K562 (cell line): ENCODE measurements around the gene XIRP1. TPM values are rescaled to one million over a fixed set of nuclear protein-coding genes. Genes with fewer than 3 reads are reported as not detected.

Experiments used
- ATAC-seq: fragments of 200-7000 bp; cut with Tn5 transposase; 3 replicates; pipeline ENCODE4 v1.9.1; 2020; ENCODE audit warnings: moderate library complexity
- BruUV-seq: library from RNA; stranded (reverse); fragments of 400-500 nt; replicated peaks from 2 replicates; lab custom pipeline; 2021; lab: Mats Ljungman, UMichigan
- CTCF ChIA-PET: fragments of 300-600 bp; formaldehyde crosslinking; extraction: SDS; loops from one replicate; lab custom pipeline; 2021; ENCODE audit warnings: low intra/inter-chr PET ratio; lab: Yijun Ruan, JAX
- POLR2A ChIA-PET: fragments of 300-600, 350-650 bp; sonication (Branson Sonifier 250); formaldehyde crosslinking; extraction: SDS; loops from one replicate; lab custom pipeline; 2021; ENCODE audit warnings: antibody characterized with exemption, inconsistent platforms; lab: Yijun Ruan, JAX
- DNase-seq, 4 experiments: peaks; one replicate each; pipeline versions ENCODE4 v3.0.0 to v3.0.0-alpha.2; 2011 to 2018; ENCODE audit warnings: low spot score in 3 of 4, mixed read lengths in 3 of 4; ENCODE audit errors: extremely low read depth in 1 of 4
- FAIRE-seq: peaks from 2 replicates; lab custom pipeline; 2011; peaks lifted over from hg19 to GRCh38; lab: Jason Lieb, UNC
- H2AFZ ChIP-seq: 2 replicates; pipeline ENCODE4 v1.6.0; 2011; ENCODE audit warnings: low read depth, low read length, control low read depth, inconsistent platforms
- H3K27ac ChIP-seq: fragments of 200-600 bp; 3 replicates; pipeline ENCODE4 v1.8.0; 2011; ENCODE audit warnings: low read depth, mild to moderate bottlenecking, control low read depth, inconsistent platforms, low read length, moderate library complexity, mixed read lengths; ENCODE audit errors: extremely low read depth
- H3K27me3 ChIP-seq, 2 experiments: fragments of 300-600 bp in 1 of 2; 2 replicates in 1 of 2; 3 replicates in 1 of 2; pipeline versions ENCODE4 v1.6.0 to v1.8.0; 2011; ENCODE audit warnings: inconsistent platforms in 2 of 2, low read length in 2 of 2, mild to moderate bottlenecking in 1 of 2, mixed read lengths in 1 of 2, moderate library complexity in 1 of 2; ENCODE audit not compliant: control insufficient read depth in 2 of 2, insufficient read depth in 2 of 2
- H3K36me3 ChIP-seq: fragments of 300-600 bp; 3 replicates; pipeline ENCODE4 v1.8.0; 2011; ENCODE audit warnings: mild to moderate bottlenecking, low read length, inconsistent platforms; ENCODE audit not compliant: control insufficient read depth, insufficient read depth
- H3K4me1 ChIP-seq, 2 experiments: fragments of 200-600 bp in 1 of 2; replicated peaks in 1 of 2; 2 replicates in 1 of 2; 3 replicates in 1 of 2; pipeline versions ENCODE4 v1.5.1 to v1.8.0; 2011; ENCODE audit warnings: inconsistent platforms in 2 of 2, low read length in 2 of 2, mild to moderate bottlenecking in 1 of 2, mixed read lengths in 1 of 2, moderate library complexity in 1 of 2; ENCODE audit not compliant: control insufficient read depth in 2 of 2, insufficient read depth in 2 of 2
- H3K4me2 ChIP-seq: 2 replicates; pipeline ENCODE4 v1.6.1; 2011; ENCODE audit warnings: low read length, control low read depth, inconsistent platforms, mixed read lengths; ENCODE audit not compliant: insufficient read depth
- H3K4me3 ChIP-seq: fragments of 200-600 bp; sonication (generic), shearing (Covaris generic); 2 replicates; pipeline ENCODE4 v1.5.1; 2016; ENCODE audit warnings: control low read depth, inconsistent platforms
- H3K79me2 ChIP-seq: fragments of 200-600 bp; 3 replicates; pipeline ENCODE4 v1.8.0; 2011; ENCODE audit warnings: low read length, inconsistent platforms; ENCODE audit not compliant: control insufficient read depth, insufficient read depth
- H3K9ac ChIP-seq, 2 experiments: 2 replicates each; pipeline versions ENCODE4 v1.6.0 to v1.6.1; 2011; ENCODE audit warnings: low read depth in 2 of 2, low read length in 2 of 2, control low read depth in 1 of 2, inconsistent platforms in 1 of 2, mild to moderate bottlenecking in 1 of 2, mixed read lengths in 1 of 2; ENCODE audit not compliant: insufficient read depth in 1 of 2
- H3K9me1 ChIP-seq: one replicate; pipeline ENCODE4 v1.6.0; 2011; ENCODE audit warnings: inconsistent platforms, mild to moderate bottlenecking, low read length, moderate library complexity; ENCODE audit not compliant: control insufficient read depth, insufficient read depth
- H3K9me3 ChIP-seq: replicated peaks from 2 replicates; pipeline ENCODE4 v1.5.1; 2011; ENCODE audit warnings: low read depth, low read length, inconsistent platforms; ENCODE audit not compliant: control insufficient read depth, insufficient read depth
- H4K20me1 ChIP-seq: replicated peaks from 2 replicates; pipeline ENCODE4 v1.6.1; 2011; ENCODE audit warnings: low read length, inconsistent platforms, mixed read lengths; ENCODE audit not compliant: control insufficient read depth, insufficient read depth
- BCOR ChIP-seq: fragments of 450-650 bp; IDR thresholded peaks from 2 replicates; pipeline ENCODE4 v1.6.1; 2016
- BRF2 ChIP-seq: IDR thresholded peaks from 3 replicates; pipeline ENCODE4 v1.6.1; 2011; ENCODE audit warnings: borderline replicate concordance, mild to moderate bottlenecking; ENCODE audit not compliant: insufficient read length, insufficient read depth
- FOXP1 ChIP-seq: sonication (generic); formaldehyde crosslinking; IDR thresholded peaks from 2 replicates; pipeline ENCODE4 v1.8.0; 2022; ENCODE audit warnings: mild to moderate bottlenecking, missing genetic modification reagents
- GABPA ChIP-seq: fragments of 200-800 bp; sonication (Bioruptor generic); conservative IDR thresholded peaks from 2 replicates; pipeline ENCODE4 v1.6.1; 2016; ENCODE audit warnings: low read depth, missing genetic modification characterization, missing compliant biosample characterization
- HES1 ChIP-seq: fragments of 450-650 bp; IDR thresholded peaks from 2 replicates; pipeline ENCODE4 v1.6.1; 2016; ENCODE audit warnings: low read depth, mild to moderate bottlenecking, moderate library complexity
- KLF16 ChIP-seq: IDR thresholded peaks from 2 replicates; pipeline ENCODE4 v1.6.1; 2016; ENCODE audit warnings: antibody characterized with exemption
- MIER1 ChIP-seq: fragments of 450-650 bp; IDR thresholded peaks from 2 replicates; pipeline ENCODE4 v1.6.1; 2016; ENCODE audit warnings: antibody characterized with exemption, mild to moderate bottlenecking, low read depth
- NCOA4 ChIP-seq: fragments of 450-650 bp; IDR thresholded peaks from 2 replicates; pipeline ENCODE4 v1.6.1; 2018; ENCODE audit warnings: mild to moderate bottlenecking; ENCODE audit not compliant: partially characterized antibody
- NFATC3 ChIP-seq: fragments of 450-650 bp; IDR thresholded peaks from 2 replicates; pipeline ENCODE4 v1.6.1; 2017; ENCODE audit warnings: mild to moderate bottlenecking
- SMARCA4 ChIP-seq: fragments of 450-650 bp; IDR thresholded peaks from 2 replicates; pipeline ENCODE4 v1.6.1; 2016
- U2AF1 ChIP-seq: fragments of 200-400 bp; formaldehyde crosslinking; optimal IDR thresholded peaks from 2 replicates; pipeline ENCODE3; 2017; ENCODE audit warnings: mild to moderate bottlenecking, low read depth, low read length, moderate library complexity
- XRCC5 ChIP-seq: fragments of 200-400 bp; formaldehyde crosslinking; IDR thresholded peaks from 2 replicates; pipeline ENCODE4 v1.6.1; 2017; ENCODE audit warnings: low read depth, mild to moderate bottlenecking, low read length
- WGBS: fragments of 100-300 bp; shearing (Covaris generic); methylation state at CpG from one replicate; pipeline ENCODE4 v1.1.6; 2016; ENCODE audit warnings: low coverage, mixed read lengths; ENCODE audit not compliant: insufficient coverage; ENCODE audit errors: missing lambda C conversion rate; 5-methylcytosine and 5-hydroxymethylcytosine counted together
- in situ Hi-C: fragments of 300-500 bp; cut with MboI; formaldehyde crosslinking; loops from 4 replicates; pipeline ENCODE4 v1.15.0; 2018; ENCODE audit warnings: inconsistent platforms, mixed read lengths
- intact Hi-C: fragments of 100-400 bp; cut with micrococcal nuclease; formaldehyde crosslinking; loops from 2 replicates; pipeline ENCODE4 v1.14.2; 2022
- polyA plus RNA-seq, 8 experiments: library from polyadenylated mRNA; depleted of rRNA in 4 of 8; stranded (reverse) in 5 of 8; unstranded in 3 of 8; fragments of >200 nt; fragmentation: Nextera tagmentation in 2 of 8; fragmentation: Illumina TruSeq in 1 of 8; extraction: Ambion mirVana in 2 of 8; extraction: Trizol in 1 of 8; gene quantifications; 2 replicates each; pipeline versions ENCODE4 v1.2.1 to v1.2.3, GENCODE V29; 2011 to 2014; ENCODE audit warnings: inconsistent platforms in 1 of 8, missing spikeins in 1 of 8
- total RNA-seq, 7 experiments: library from RNA; depleted of rRNA in 6 of 7; stranded (reverse); fragments of >200 nt in 6 of 7; fragmentation: Illumina TruSeq in 2 of 7; extraction: Trizol in 2 of 7; gene quantifications; 2 replicates each; pipeline versions ENCODE4 v1.2.1 to v1.2.3, GENCODE V29; 2011 to 2021; ENCODE audit warnings: low replicate concordance in 1 of 7
- TF ChIP-seq, protein P1 (sequence below): sonication (generic); formaldehyde crosslinking; IDR thresholded peaks from 2 replicates; pipeline ENCODE4 v1.8.0; 2023; ENCODE audit warnings: missing genetic modification reagents, mild to moderate bottlenecking, borderline replicate concordance
- TF ChIP-seq, protein P2 (sequence below): fragments of 450-650 bp; formaldehyde crosslinking; IDR thresholded peaks from 2 replicates; pipeline ENCODE4 v1.4.0; 2020; ENCODE audit warnings: mild to moderate bottlenecking, moderate library complexity

XIRP1 gene
- total and polyA plus RNA-seq, 9 of the 15 experiments (the other 6 are each of a cell fraction or from before 2014, with no cell fraction given): 0.03 to 0.27 (median 0.08) TPM; not detected in 3

- H3K9me1 ChIP-seq: no peaks in the 10 kb centered on the region
- in situ Hi-C loops (loop anchor here (5.0 kb wide), 2 partner anchors 58 to 102 kb away; no protein-coding TSS in a partner anchor), intact Hi-C loops (no loop called here)
- H4K20me1 ChIP-seq: no peaks in the 10 kb centered on the region
- no TSS peak for BruUV-seq
- H3K9me3 ChIP-seq: no peaks in the 10 kb centered on the region
- CTCF ChIA-PET: interaction anchor here (2.1 kb wide), 1 partner anchor 59 kb away, joined by 10 read pairs; no protein-coding TSS in a partner anchor
- FAIRE-seq: no peak
- H2AFZ ChIP-seq: no peak overlapping the region
- H3K36me3 ChIP-seq: no peaks in the 10 kb centered on the region
- 61% methylated on average over 9 of the region's 9 CpGs for WGBS
- no peak overlapping the region for H3K4me2 ChIP-seq
- H3K79me2 ChIP-seq: no peaks in the 10 kb centered on the region
- no peak overlapping the region for H3K4me3 ChIP-seq
- DNase-seq: no peak
- peaks cover 11 to 23% of the 10 kb centered on the region in 2 experiments; a peak in 4 of 5 replicates for H3K27me3 ChIP-seq
- H3K4me1 ChIP-seq: peaks cover 5 to 44% of the 10 kb centered on the region in 2 experiments; a peak in 4 of 5 replicates
- POLR2A ChIA-PET: interaction anchor here (0.6 to 2.4 kb wide), 7 partner anchors 9 to 76 kb away, joined by 3 to 9 read pairs (median 3); no protein-coding TSS in a partner anchor
- H3K27ac ChIP-seq: no peak overlapping the region
- no peak for ATAC-seq
- H3K9ac ChIP-seq: peak overlapping the region in 1 of 2 experiments; percentile 51; a peak in 1 of 4 replicates
- TF ChIP-seq FOXP1 (CRISPR knock-in tag) (no peak), KLF16 (no peak), NCOA4 (no peak), XRCC5 (no peak), NFATC3 (no peak), MIER1 (no peak), U2AF1 (no peak), HES1 (no peak), SMARCA4 (no peak), BCOR (no peak), BRF2 (no peak), GABPA (tag) (no peak)
- TF ChIP-seq, protein P1, sequence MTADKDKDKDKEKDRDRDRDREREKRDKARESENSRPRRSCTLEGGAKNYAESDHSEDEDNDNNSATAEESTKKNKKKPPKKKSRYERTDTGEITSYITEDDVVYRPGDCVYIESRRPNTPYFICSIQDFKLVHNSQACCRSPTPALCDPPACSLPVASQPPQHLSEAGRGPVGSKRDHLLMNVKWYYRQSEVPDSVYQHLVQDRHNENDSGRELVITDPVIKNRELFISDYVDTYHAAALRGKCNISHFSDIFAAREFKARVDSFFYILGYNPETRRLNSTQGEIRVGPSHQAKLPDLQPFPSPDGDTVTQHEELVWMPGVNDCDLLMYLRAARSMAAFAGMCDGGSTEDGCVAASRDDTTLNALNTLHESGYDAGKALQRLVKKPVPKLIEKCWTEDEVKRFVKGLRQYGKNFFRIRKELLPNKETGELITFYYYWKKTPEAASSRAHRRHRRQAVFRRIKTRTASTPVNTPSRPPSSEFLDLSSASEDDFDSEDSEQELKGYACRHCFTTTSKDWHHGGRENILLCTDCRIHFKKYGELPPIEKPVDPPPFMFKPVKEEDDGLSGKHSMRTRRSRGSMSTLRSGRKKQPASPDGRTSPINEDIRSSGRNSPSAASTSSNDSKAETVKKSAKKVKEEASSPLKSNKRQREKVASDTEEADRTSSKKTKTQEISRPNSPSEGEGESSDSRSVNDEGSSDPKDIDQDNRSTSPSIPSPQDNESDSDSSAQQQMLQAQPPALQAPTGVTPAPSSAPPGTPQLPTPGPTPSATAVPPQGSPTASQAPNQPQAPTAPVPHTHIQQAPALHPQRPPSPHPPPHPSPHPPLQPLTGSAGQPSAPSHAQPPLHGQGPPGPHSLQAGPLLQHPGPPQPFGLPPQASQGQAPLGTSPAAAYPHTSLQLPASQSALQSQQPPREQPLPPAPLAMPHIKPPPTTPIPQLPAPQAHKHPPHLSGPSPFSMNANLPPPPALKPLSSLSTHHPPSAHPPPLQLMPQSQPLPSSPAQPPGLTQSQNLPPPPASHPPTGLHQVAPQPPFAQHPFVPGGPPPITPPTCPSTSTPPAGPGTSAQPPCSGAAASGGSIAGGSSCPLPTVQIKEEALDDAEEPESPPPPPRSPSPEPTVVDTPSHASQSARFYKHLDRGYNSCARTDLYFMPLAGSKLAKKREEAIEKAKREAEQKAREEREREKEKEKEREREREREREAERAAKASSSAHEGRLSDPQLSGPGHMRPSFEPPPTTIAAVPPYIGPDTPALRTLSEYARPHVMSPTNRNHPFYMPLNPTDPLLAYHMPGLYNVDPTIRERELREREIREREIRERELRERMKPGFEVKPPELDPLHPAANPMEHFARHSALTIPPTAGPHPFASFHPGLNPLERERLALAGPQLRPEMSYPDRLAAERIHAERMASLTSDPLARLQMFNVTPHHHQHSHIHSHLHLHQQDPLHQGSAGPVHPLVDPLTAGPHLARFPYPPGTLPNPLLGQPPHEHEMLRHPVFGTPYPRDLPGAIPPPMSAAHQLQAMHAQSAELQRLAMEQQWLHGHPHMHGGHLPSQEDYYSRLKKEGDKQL: no peak
- TF ChIP-seq, protein P2, sequence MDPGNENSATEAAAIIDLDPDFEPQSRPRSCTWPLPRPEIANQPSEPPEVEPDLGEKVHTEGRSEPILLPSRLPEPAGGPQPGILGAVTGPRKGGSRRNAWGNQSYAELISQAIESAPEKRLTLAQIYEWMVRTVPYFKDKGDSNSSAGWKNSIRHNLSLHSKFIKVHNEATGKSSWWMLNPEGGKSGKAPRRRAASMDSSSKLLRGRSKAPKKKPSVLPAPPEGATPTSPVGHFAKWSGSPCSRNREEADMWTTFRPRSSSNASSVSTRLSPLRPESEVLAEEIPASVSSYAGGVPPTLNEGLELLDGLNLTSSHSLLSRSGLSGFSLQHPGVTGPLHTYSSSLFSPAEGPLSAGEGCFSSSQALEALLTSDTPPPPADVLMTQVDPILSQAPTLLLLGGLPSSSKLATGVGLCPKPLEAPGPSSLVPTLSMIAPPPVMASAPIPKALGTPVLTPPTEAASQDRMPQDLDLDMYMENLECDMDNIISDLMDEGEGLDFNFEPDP (CRISPR knock-in tag): no peak
Measured at GRCh38 chr3:39185326-39185958, 7.0 kb downstream of the XIRP1 start.
